GM12878 (cell line): Measurements from ENCODE around the gene ZNF669. TPM values are rescaled to one million over a fixed set of nuclear protein-coding genes. Genes with fewer than 3 reads are reported as not detected.
A peak's percentile ranks its signal among the peaks of the same experiment; 100 is the strongest.

Source experiments
- ATAC-seq: fragments of 200-7000 bp; cut with Tn5 transposase; 3 replicates; pipeline ENCODE4 v1.9.1; 2020; ENCODE audit warnings: mild to moderate bottlenecking, moderate library complexity
- BruUV-seq: library from RNA; stranded (reverse); fragments of 400-500 nt; replicated peaks from 2 replicates; lab custom pipeline; 2021; lab: Mats Ljungman, UMichigan
- CTCF ChIA-PET: fragments of 300-600 bp; sonication (Branson Sonifier 250); formaldehyde crosslinking; extraction: SDS; loops from one replicate; lab custom pipeline; 2021; ENCODE audit warnings: inconsistent platforms; lab: Yijun Ruan, JAX
- POLR2A ChIA-PET: fragments of 350-600 bp; formaldehyde crosslinking; extraction: SDS; loops from one replicate; lab custom pipeline; 2021; ENCODE audit warnings: inconsistent platforms; lab: Charles Lee
- RAD21 ChIA-PET: fragments of 300-600 bp; sonication (Branson Sonifier 250); formaldehyde crosslinking; loops from one replicate; lab custom pipeline; 2023; ENCODE audit warnings: antibody characterized with exemption; ENCODE audit not compliant: unreplicated experiment; lab: Charles Lee
- SMC1A ChIA-PET: fragments of 300-600 bp; sonication (Branson Sonifier 250); formaldehyde crosslinking; loops from one replicate; lab custom pipeline; 2023; ENCODE audit not compliant: unreplicated experiment, uncharacterized antibody; lab: Charles Lee
- DNase-seq: peaks from one replicate; pipeline ENCODE4 v3.0.0-alpha.2; 2011; ENCODE audit warnings: low read depth, low spot score
- FAIRE-seq: peaks from 3 replicates; lab custom pipeline; 2011; peaks lifted over from hg19 to GRCh38; lab: Jason Lieb, UNC
- H2AFZ ChIP-seq: 2 replicates; pipeline ENCODE4 v1.6.0; 2011; ENCODE audit warnings: low read depth, low read length, control low read depth; ENCODE audit not compliant: control insufficient read depth
- H3K27ac ChIP-seq: 2 replicates; pipeline ENCODE4 v1.5.1; 2011; ENCODE audit warnings: control low read depth; ENCODE audit not compliant: control insufficient read depth, insufficient read depth
- H3K27me3 ChIP-seq, 2 experiments: replicated peaks in 1 of 2; 2 replicates each; pipeline versions ENCODE4 v1.6.0 to v1.6.1; 2011; ENCODE audit warnings: low read length in 1 of 2; ENCODE audit not compliant: control insufficient read depth in 2 of 2, insufficient read depth in 2 of 2
- H3K36me3 ChIP-seq, 2 experiments: 2 replicates each; pipeline ENCODE4 v1.5.1; 2011; ENCODE audit warnings: low read length in 1 of 2; ENCODE audit not compliant: control insufficient read depth in 2 of 2, insufficient read depth in 2 of 2
- H3K4me1 ChIP-seq: 2 replicates; pipeline ENCODE4 v1.6.1; 2011; ENCODE audit warnings: mild to moderate bottlenecking, low read length, moderate library complexity, mixed read lengths; ENCODE audit not compliant: control insufficient read depth, insufficient read depth
- H3K4me2 ChIP-seq: 2 replicates; pipeline ENCODE4 v1.6.0; 2011; ENCODE audit warnings: control low read depth; ENCODE audit not compliant: control insufficient read depth, insufficient read depth
- H3K4me3 ChIP-seq: fragments of 200-600 bp; sonication (generic); 2 replicates; pipeline ENCODE4 v1.5.1; 2016
- H3K79me2 ChIP-seq: 2 replicates; pipeline ENCODE4 v1.6.0; 2011; ENCODE audit warnings: low read length; ENCODE audit not compliant: control insufficient read depth, insufficient read depth
- H3K9ac ChIP-seq: 2 replicates; pipeline ENCODE4 v1.8.0; 2011; ENCODE audit warnings: low read length, control low read depth, mixed read lengths; ENCODE audit not compliant: control insufficient read depth, insufficient read depth
- H3K9me3 ChIP-seq: replicated peaks from 3 replicates; pipeline ENCODE4 v1.5.1; 2011; ENCODE audit warnings: mild to moderate bottlenecking, low read length; ENCODE audit not compliant: control insufficient read depth, insufficient read depth
- H4K20me1 ChIP-seq: 2 replicates; pipeline ENCODE4 v1.6.0; 2011; ENCODE audit not compliant: control insufficient read depth, insufficient read depth
- CBX5 ChIP-seq: sonication (generic); IDR thresholded peaks from 2 replicates; pipeline ENCODE4 v1.6.1; 2016; ENCODE audit warnings: low read depth, moderate library complexity, mild to moderate bottlenecking, inconsistent platforms
- KLF5 ChIP-seq: fragments of 450-650 bp; IDR thresholded peaks from 2 replicates; pipeline ENCODE4 v1.6.1; 2014; ENCODE audit warnings: mild to moderate bottlenecking; ENCODE audit not compliant: partially characterized antibody
- POLR2A ChIP-seq: IDR thresholded peaks from 2 replicates; pipeline ENCODE4 v1.6.1; 2011; ENCODE audit warnings: low read depth, mild to moderate bottlenecking, low read length
- RBBP5 ChIP-seq: fragments of 200-600 bp; sonication (generic); conservative IDR thresholded peaks from 2 replicates; pipeline ENCODE4 v1.6.1; 2016
- ZNF274 ChIP-seq: IDR thresholded peaks from one replicate; pipeline ENCODE4 v1.8.0; 2011; ENCODE audit not compliant: insufficient read length, insufficient read depth
- WGBS: methylation state at CpG from one replicate; pipeline ENCODE4 v1.1.6; 2016; ENCODE audit warnings: low lambda C conversion rate; ENCODE audit not compliant: insufficient replicate concordance, insufficient coverage; ENCODE audit errors: missing lambda C conversion rate; 5-methylcytosine and 5-hydroxymethylcytosine counted together
- in situ Hi-C: fragments of 300-500 bp; cut with MboI; formaldehyde crosslinking; loops from 9 replicates; pipeline ENCODE4 v1.14.3; 2018; ENCODE audit warnings: mixed read lengths
- intact Hi-C: fragments of 100-400 bp; cut with micrococcal nuclease; formaldehyde crosslinking; loops from one replicate; pipeline ENCODE4 v1.14.2; 2022; ENCODE audit not compliant: unreplicated experiment
- polyA plus RNA-seq, 11 experiments: library from polyadenylated mRNA; depleted of rRNA in 4 of 11; unstranded in 6 of 11; stranded (reverse) in 5 of 11; fragments of >200 nt; fragmentation: Nextera tagmentation in 4 of 11; fragmentation: Illumina TruSeq in 1 of 11; extraction: Ambion mirVana in 4 of 11; extraction: Trizol in 1 of 11; gene quantifications; 1 replicate in 1 of 11; 2 replicates in 10 of 11; pipeline versions ENCODE4 v1.2.1 to v1.2.3, GENCODE V29; 2011 to 2016; ENCODE audit warnings: inconsistent platforms in 2 of 11, missing spikeins in 2 of 11, low read depth in 1 of 11
- total RNA-seq, 4 experiments: library from RNA; depleted of rRNA in 3 of 4; stranded (reverse); fragments of >200 nt in 3 of 4; fragmentation: Illumina TruSeq in 1 of 4; extraction: Trizol in 1 of 4; gene quantifications; 2 replicates each; pipeline versions ENCODE4 v1.2.1 to v1.2.3, GENCODE V29; 2013 to 2021
- TF ChIP-seq, protein P1 (sequence below): fragments of 450-650 bp; IDR thresholded peaks from 2 replicates; pipeline ENCODE4 v1.6.1; 2017; ENCODE audit warnings: mild to moderate bottlenecking

ZNF669 gene
- total and polyA plus RNA-seq, 10 of the 15 experiments (the other 5 are each of a cell fraction or from before 2014, with no cell fraction given), result 4.8 to 11.1 (median 5.8) TPM

DNA sequence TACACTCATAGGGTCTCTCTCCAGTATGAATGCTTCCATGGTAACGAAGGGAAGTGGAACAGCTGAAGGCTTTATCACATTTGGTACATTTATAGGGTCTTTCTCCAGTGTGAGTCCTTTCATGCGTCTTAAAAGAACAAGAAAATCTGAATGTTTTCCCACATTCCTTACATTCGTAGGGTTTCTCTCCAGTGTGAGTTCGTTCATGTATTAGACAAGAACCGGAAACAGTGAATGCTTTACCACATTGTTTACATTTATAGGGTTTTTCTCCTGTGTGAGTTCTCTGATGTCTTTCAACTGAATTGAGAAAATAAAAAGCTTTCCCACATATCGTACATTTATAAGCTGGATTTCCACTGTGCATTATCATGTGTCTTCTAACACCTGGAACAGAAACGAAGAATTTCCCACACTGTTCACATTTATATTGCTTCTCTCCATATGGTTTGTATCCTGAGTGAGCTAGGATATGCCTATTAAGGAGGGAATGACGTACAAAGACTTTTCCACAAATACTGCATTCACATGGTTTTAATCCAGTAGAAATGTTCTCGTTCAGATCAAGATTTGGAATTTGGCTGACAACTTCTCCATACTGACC is 3.4 kb downstream of the ZNF669 start:
- DNase-seq, result no peak
- WGBS, result 98% methylated on average over 9 of the region's 9 CpGs
- H3K27ac ChIP-seq, result no peak overlapping the region
- no peak overlapping the region for H2AFZ ChIP-seq
- peaks cover 4 to 15% of the 10 kb centered on the region in 2 experiments; a peak in 3 of 4 replicates for H3K36me3 ChIP-seq
- no peaks in the 10 kb centered on the region for H3K27me3 ChIP-seq
- intact Hi-C loops (no loop called here), in situ Hi-C loops (no loop called here)
- FAIRE-seq, result no peak
- no peaks in the 10 kb centered on the region for H4K20me1 ChIP-seq
- RAD21 ChIA-PET, result no interaction called here
- no peak overlapping the region for H3K4me2 ChIP-seq
- no peaks in the 10 kb centered on the region for H3K4me1 ChIP-seq
- CTCF ChIA-PET, result no interaction called here
- no peak overlapping the region for H3K9ac ChIP-seq
- SMC1A ChIA-PET, result interaction anchor here (0.5 kb wide), 1 partner anchor 255 kb away, joined by 4 read pairs; no protein-coding TSS in a partner anchor
- H3K9me3 ChIP-seq, result peaks cover 35% of the 10 kb centered on the region
- POLR2A ChIA-PET, result no interaction called here
- peak; percentile 78 for TF ChIP-seq ZNF274
- peak; percentile 25 for TF ChIP-seq KLF5
- TF ChIP-seq POLR2A, result no peak
- TF ChIP-seq CBX5, result peak; percentile 89; the same call in 1 of the 2 replicates
- no peak for TF ChIP-seq RBBP5
- BruUV-seq, result no TSS peak
- no peak overlapping the region for H3K4me3 ChIP-seq
- ATAC-seq, result no peak
- peaks cover 12% of the 10 kb centered on the region for H3K79me2 ChIP-seq

DNA sequence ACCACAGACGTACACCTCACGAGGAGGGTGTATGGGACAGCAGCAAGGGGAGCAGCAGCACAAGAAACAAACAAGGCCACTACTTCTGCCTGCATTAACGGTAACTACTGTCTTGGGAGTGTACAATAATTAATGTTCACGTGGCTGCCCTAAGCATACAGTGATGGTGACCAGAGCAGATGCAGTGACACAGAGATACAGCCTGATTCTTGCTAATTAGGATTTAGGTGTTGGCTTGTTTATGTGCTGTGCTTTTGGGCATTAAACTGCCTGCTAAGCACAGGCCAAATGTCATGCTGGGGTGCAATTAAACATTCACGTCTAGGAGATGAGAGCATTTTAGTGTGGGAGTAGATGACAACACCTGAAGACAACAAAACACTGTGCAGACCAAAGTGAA is 7.2 kb downstream of the ZNF669 start:
- H3K4me2 ChIP-seq, result no peak overlapping the region
- no TSS peak for BruUV-seq
- H3K4me3 ChIP-seq, result no peak overlapping the region
- TF ChIP-seq, protein P1, sequence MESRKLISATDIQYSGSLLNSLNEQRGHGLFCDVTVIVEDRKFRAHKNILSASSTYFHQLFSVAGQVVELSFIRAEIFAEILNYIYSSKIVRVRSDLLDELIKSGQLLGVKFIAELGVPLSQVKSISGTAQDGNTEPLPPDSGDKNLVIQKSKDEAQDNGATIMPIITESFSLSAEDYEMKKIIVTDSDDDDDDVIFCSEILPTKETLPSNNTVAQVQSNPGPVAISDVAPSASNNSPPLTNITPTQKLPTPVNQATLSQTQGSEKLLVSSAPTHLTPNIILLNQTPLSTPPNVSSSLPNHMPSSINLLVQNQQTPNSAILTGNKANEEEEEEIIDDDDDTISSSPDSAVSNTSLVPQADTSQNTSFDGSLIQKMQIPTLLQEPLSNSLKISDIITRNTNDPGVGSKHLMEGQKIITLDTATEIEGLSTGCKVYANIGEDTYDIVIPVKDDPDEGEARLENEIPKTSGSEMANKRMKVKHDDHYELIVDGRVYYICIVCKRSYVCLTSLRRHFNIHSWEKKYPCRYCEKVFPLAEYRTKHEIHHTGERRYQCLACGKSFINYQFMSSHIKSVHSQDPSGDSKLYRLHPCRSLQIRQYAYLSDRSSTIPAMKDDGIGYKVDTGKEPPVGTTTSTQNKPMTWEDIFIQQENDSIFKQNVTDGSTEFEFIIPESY, result no peak
- ChIA-PET POLR2A (no interaction called here), SMC1A (no interaction called here), CTCF (no interaction called here), RAD21 (no interaction called here)
- H3K4me1 ChIP-seq, result no peaks in the 10 kb centered on the region
- H2AFZ ChIP-seq, result no peak overlapping the region
- no peaks in the 10 kb centered on the region for H3K27me3 ChIP-seq
- H3K9me3 ChIP-seq, result peaks cover 20% of the 10 kb centered on the region
- ATAC-seq, result no peak
- no peak overlapping the region for H3K9ac ChIP-seq
- intact Hi-C loops (no loop called here), in situ Hi-C loops (no loop called here)
- H3K79me2 ChIP-seq, result peaks cover 1% of the 10 kb centered on the region; the same call in 1 of the 2 replicates
- 99% methylated on average over 5 of the region's 5 CpGs for WGBS
- FAIRE-seq, result no peak
- DNase-seq, result no peak
- H4K20me1 ChIP-seq, result no peaks in the 10 kb centered on the region
- H3K27ac ChIP-seq, result no peak overlapping the region
- H3K36me3 ChIP-seq, result peaks cover 4 to 12% of the 10 kb centered on the region in 2 experiments; a peak in 3 of 4 replicates
